Measurements from ENCODE around the gene UST.

GRCh38 chr6:148835920-148836441 is 89.2 kb downstream of the UST start:
- no peak for TF ChIP-seq CREB1 (CRISPR knock-in tag; IDR thresholded peaks at IDR 0.05)
- no peak for TF ChIP-seq NR3C1 (CRISPR knock-in tag; conservative IDR thresholded peaks at IDR 0.05; ENCODE audit: low read depth)
- no peak for TF ChIP-seq ZBTB43 (CRISPR knock-in tag; IDR thresholded peaks at IDR 0.05)
- TF ChIP-seq NFYB (CRISPR knock-in tag; conservative IDR thresholded peaks at IDR 0.05; ENCODE audit: low read depth) = no peak
- TF ChIP-seq, protein P1, sequence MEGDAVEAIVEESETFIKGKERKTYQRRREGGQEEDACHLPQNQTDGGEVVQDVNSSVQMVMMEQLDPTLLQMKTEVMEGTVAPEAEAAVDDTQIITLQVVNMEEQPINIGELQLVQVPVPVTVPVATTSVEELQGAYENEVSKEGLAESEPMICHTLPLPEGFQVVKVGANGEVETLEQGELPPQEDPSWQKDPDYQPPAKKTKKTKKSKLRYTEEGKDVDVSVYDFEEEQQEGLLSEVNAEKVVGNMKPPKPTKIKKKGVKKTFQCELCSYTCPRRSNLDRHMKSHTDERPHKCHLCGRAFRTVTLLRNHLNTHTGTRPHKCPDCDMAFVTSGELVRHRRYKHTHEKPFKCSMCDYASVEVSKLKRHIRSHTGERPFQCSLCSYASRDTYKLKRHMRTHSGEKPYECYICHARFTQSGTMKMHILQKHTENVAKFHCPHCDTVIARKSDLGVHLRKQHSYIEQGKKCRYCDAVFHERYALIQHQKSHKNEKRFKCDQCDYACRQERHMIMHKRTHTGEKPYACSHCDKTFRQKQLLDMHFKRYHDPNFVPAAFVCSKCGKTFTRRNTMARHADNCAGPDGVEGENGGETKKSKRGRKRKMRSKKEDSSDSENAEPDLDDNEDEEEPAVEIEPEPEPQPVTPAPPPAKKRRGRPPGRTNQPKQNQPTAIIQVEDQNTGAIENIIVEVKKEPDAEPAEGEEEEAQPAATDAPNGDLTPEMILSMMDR (IDR thresholded peaks at IDR 0.05) = no peak
- TF ChIP-seq HMGXB4 (CRISPR knock-in tag; IDR thresholded peaks at IDR 0.05) = no peak
- TF ChIP-seq, protein P2, sequence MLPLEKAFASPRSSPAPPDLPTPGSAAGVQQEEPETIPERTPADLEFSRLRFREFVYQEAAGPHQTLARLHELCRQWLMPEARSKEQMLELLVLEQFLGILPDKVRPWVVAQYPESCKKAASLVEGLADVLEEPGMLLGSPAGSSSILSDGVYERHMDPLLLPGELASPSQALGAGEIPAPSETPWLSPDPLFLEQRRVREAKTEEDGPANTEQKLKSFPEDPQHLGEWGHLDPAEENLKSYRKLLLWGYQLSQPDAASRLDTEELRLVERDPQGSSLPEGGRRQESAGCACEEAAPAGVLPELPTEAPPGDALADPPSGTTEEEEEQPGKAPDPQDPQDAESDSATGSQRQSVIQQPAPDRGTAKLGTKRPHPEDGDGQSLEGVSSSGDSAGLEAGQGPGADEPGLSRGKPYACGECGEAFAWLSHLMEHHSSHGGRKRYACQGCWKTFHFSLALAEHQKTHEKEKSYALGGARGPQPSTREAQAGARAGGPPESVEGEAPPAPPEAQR (CRISPR knock-in tag; IDR thresholded peaks at IDR 0.05) = no peak
- TF ChIP-seq TEAD4 (CRISPR knock-in tag; IDR thresholded peaks at IDR 0.05) = no peak
- TF ChIP-seq, protein P3, sequence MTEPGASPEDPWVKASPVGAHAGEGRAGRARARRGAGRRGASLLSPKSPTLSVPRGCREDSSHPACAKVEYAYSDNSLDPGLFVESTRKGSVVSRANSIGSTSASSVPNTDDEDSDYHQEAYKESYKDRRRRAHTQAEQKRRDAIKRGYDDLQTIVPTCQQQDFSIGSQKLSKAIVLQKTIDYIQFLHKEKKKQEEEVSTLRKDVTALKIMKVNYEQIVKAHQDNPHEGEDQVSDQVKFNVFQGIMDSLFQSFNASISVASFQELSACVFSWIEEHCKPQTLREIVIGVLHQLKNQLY (CRISPR knock-in tag; IDR thresholded peaks at IDR 0.05) = no peak
- TF ChIP-seq, protein P4, sequence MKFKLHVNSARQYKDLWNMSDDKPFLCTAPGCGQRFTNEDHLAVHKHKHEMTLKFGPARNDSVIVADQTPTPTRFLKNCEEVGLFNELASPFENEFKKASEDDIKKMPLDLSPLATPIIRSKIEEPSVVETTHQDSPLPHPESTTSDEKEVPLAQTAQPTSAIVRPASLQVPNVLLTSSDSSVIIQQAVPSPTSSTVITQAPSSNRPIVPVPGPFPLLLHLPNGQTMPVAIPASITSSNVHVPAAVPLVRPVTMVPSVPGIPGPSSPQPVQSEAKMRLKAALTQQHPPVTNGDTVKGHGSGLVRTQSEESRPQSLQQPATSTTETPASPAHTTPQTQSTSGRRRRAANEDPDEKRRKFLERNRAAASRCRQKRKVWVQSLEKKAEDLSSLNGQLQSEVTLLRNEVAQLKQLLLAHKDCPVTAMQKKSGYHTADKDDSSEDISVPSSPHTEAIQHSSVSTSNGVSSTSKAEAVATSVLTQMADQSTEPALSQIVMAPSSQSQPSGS (CRISPR knock-in tag; IDR thresholded peaks at IDR 0.05; ENCODE audit: borderline replicate concordance, low read depth) = no peak

Data from WTC11 (cell line).